ENCODE results near the gene ACTL7A.
"Not testable (repeated sequence)": the region's sequence is repeated elsewhere in the genome, so short reads cannot be mapped to it uniquely, and the experiment has no call there.

The ACTL7A gene

GRCh38 chr9:108861997-108862396 lies at the start of gene ACTL7A:
Gene ACTL7A, plus strand, starts transcription at chr9:108862266. Its CDS starts 57 bp downstream, at chr9:108862323.
- Mint-ChIP-seq H3K4me3 (no peak within 1 kb of the TSS), H3K4me1 (no peaks in the 10 kb centered on the region), H3K9me3 (no peaks in the 10 kb centered on the region), H3K27ac (no peak within 1 kb of the TSS), H3K36me3 (no peaks in the 10 kb centered on the region), H3K27me3 (no peaks in the 10 kb centered on the region)

- H3K4me1 Mint-ChIP-seq: no peaks in the 10 kb centered on the region
- peaks cover 7% of the 10 kb centered on the region for H3K27me3 Mint-ChIP-seq
- no peaks in the 10 kb centered on the region for H3K36me3 Mint-ChIP-seq
- no peak overlapping the region for H3K4me3 Mint-ChIP-seq
- H3K9me3 Mint-ChIP-seq: no peaks in the 10 kb centered on the region
- no peak overlapping the region for H3K27ac Mint-ChIP-seq
Measured at GRCh38 chr9:108812396-108813025, 49.6 kb upstream of the ACTL7A start.

GRCh38 chr9:108813951-108814601 lies 48.0 kb upstream of the ACTL7A start:
- H3K4me1 Mint-ChIP-seq: no peaks in the 10 kb centered on the region
- H3K27ac Mint-ChIP-seq: no peak overlapping the region
- H3K27me3 Mint-ChIP-seq: peaks cover 7% of the 10 kb centered on the region
- no peaks in the 10 kb centered on the region for H3K9me3 Mint-ChIP-seq
- no peaks in the 10 kb centered on the region for H3K36me3 Mint-ChIP-seq
- no peak overlapping the region for H3K4me3 Mint-ChIP-seq

- Mint-ChIP-seq H3K27me3 (peaks cover 7% of the 10 kb centered on the region), H3K4me3 (no peak overlapping the region), H3K36me3 (no peaks in the 10 kb centered on the region), H3K9me3 (no peaks in the 10 kb centered on the region), H3K27ac (no peak overlapping the region), H3K4me1 (no peaks in the 10 kb centered on the region)
Measured at GRCh38 chr9:108815156-108815555, 46.9 kb upstream of the ACTL7A start.

GRCh38 chr9:108816037-108816436 lies 46.0 kb upstream of the ACTL7A start:
- Mint-ChIP-seq H3K9me3 (no peaks in the 10 kb centered on the region), H3K4me3 (no peak overlapping the region), H3K27ac (no peak overlapping the region), H3K27me3 (peaks cover 7% of the 10 kb centered on the region), H3K4me1 (no peaks in the 10 kb centered on the region), H3K36me3 (no peaks in the 10 kb centered on the region)

- Mint-ChIP-seq H3K27ac (no peak overlapping the region), H3K4me3 (no peak overlapping the region), H3K27me3 (peaks cover 2% of the 10 kb centered on the region), H3K9me3 (peaks cover 5% of the 10 kb centered on the region), H3K36me3 (no peaks in the 10 kb centered on the region), H3K4me1 (no peaks in the 10 kb centered on the region)
Measured at GRCh38 chr9:108823829-108824228, 38.2 kb upstream of the ACTL7A start.

GRCh38 chr9:108830272-108830671 lies 31.8 kb upstream of the ACTL7A start:
- H3K27me3 Mint-ChIP-seq: peaks cover 2% of the 10 kb centered on the region
- no peak overlapping the region for H3K4me3 Mint-ChIP-seq
- no peak overlapping the region for H3K27ac Mint-ChIP-seq
- no peaks in the 10 kb centered on the region for H3K9me3 Mint-ChIP-seq
- no peaks in the 10 kb centered on the region for H3K4me1 Mint-ChIP-seq
- no peaks in the 10 kb centered on the region for H3K36me3 Mint-ChIP-seq

- H3K4me1 Mint-ChIP-seq: no peaks in the 10 kb centered on the region
- H3K27me3 Mint-ChIP-seq: no peaks in the 10 kb centered on the region
- H3K27ac Mint-ChIP-seq: no peak overlapping the region
- H3K9me3 Mint-ChIP-seq: no peaks in the 10 kb centered on the region
- H3K36me3 Mint-ChIP-seq: no peaks in the 10 kb centered on the region
- H3K4me3 Mint-ChIP-seq: no peak overlapping the region
Measured at GRCh38 chr9:108831496-108832178, 30.4 kb upstream of the ACTL7A start.

- Mint-ChIP-seq H3K36me3 (no peaks in the 10 kb centered on the region), H3K9me3 (no peaks in the 10 kb centered on the region), H3K27ac (no peak overlapping the region), H3K4me1 (no peaks in the 10 kb centered on the region), H3K4me3 (no peak overlapping the region), H3K27me3 (no peaks in the 10 kb centered on the region)
Measured at GRCh38 chr9:108832179-108832500, 29.9 kb upstream of the ACTL7A start.

GRCh38 chr9:108834959-108835665 lies 27.0 kb upstream of the ACTL7A start:
- H3K4me1 Mint-ChIP-seq: no peaks in the 10 kb centered on the region
- H3K36me3 Mint-ChIP-seq: no peaks in the 10 kb centered on the region
- H3K27ac Mint-ChIP-seq: no peak overlapping the region
- H3K4me3 Mint-ChIP-seq: no peak overlapping the region
- no peaks in the 10 kb centered on the region for H3K9me3 Mint-ChIP-seq
- H3K27me3 Mint-ChIP-seq: no peaks in the 10 kb centered on the region

GRCh38 chr9:108835831-108836230 lies 26.2 kb upstream of the ACTL7A start:
- no peaks in the 10 kb centered on the region for H3K4me1 Mint-ChIP-seq
- H3K27me3 Mint-ChIP-seq: no peaks in the 10 kb centered on the region
- H3K9me3 Mint-ChIP-seq: no peaks in the 10 kb centered on the region
- no peak overlapping the region for H3K27ac Mint-ChIP-seq
- H3K36me3 Mint-ChIP-seq: no peaks in the 10 kb centered on the region
- no peak overlapping the region for H3K4me3 Mint-ChIP-seq

GRCh38 chr9:108836319-108836718 lies 25.7 kb upstream of the ACTL7A start:
- H3K27me3 Mint-ChIP-seq: no peaks in the 10 kb centered on the region
- H3K9me3 Mint-ChIP-seq: no peaks in the 10 kb centered on the region
- H3K4me1 Mint-ChIP-seq: no peaks in the 10 kb centered on the region
- H3K4me3 Mint-ChIP-seq: no peak overlapping the region
- H3K27ac Mint-ChIP-seq: no peak overlapping the region
- H3K36me3 Mint-ChIP-seq: no peaks in the 10 kb centered on the region

- Mint-ChIP-seq H3K9me3 (no peaks in the 10 kb centered on the region), H3K27ac (no peak overlapping the region), H3K4me1 (no peaks in the 10 kb centered on the region), H3K36me3 (no peaks in the 10 kb centered on the region), H3K27me3 (no peaks in the 10 kb centered on the region), H3K4me3 (no peak overlapping the region)
Measured at GRCh38 chr9:108836781-108837180, 25.3 kb upstream of the ACTL7A start.

GRCh38 chr9:108837530-108837929 lies 24.5 kb upstream of the ACTL7A start:
- H3K4me3 Mint-ChIP-seq: no peak overlapping the region
- H3K27ac Mint-ChIP-seq: no peak overlapping the region
- H3K36me3 Mint-ChIP-seq: no peaks in the 10 kb centered on the region
- no peaks in the 10 kb centered on the region for H3K9me3 Mint-ChIP-seq
- H3K4me1 Mint-ChIP-seq: peaks cover 4% of the 10 kb centered on the region
- H3K27me3 Mint-ChIP-seq: no peaks in the 10 kb centered on the region

- no peaks in the 10 kb centered on the region for H3K36me3 Mint-ChIP-seq
- H3K27ac Mint-ChIP-seq: no peak overlapping the region
- H3K27me3 Mint-ChIP-seq: no peaks in the 10 kb centered on the region
- no peak overlapping the region for H3K4me3 Mint-ChIP-seq
- H3K9me3 Mint-ChIP-seq: no peaks in the 10 kb centered on the region
- H3K4me1 Mint-ChIP-seq: peaks cover 9% of the 10 kb centered on the region
Measured at GRCh38 chr9:108838017-108838416, 24.0 kb upstream of the ACTL7A start.

GRCh38 chr9:108839561-108839960 lies 22.5 kb upstream of the ACTL7A start:
- H3K9me3 Mint-ChIP-seq, H3K27ac Mint-ChIP-seq, H3K36me3 Mint-ChIP-seq, H3K27me3 Mint-ChIP-seq, H3K4me3 Mint-ChIP-seq: not testable (repeated sequence)
- peaks cover 11% of the 10 kb centered on the region for H3K4me1 Mint-ChIP-seq

Measured in activated naive CD4-positive, alpha-beta T cell treated with anti-CD3 and anti-CD28 coated beads, Interleukin-2, amount 50 U/mL, for 24 hours (primary cell).